Esophagus muscularis mucosa (tissue), 3 donors: ENCODE results near the gene CEP57L1.

ENCODE experiments used
- POLR2A ChIP-seq: fragments of 450-650 bp; IDR thresholded peaks from one replicate; pipeline ENCODE4 v1.6.1; 2017; ENCODE audit warnings: antibody characterized with exemption, moderate library complexity, mild to moderate bottlenecking, low read depth
- POLR2AphosphoS5 ChIP-seq, 2 donors: sonication (generic); formaldehyde crosslinking; IDR thresholded peaks; one replicate each; pipeline ENCODE4 v1.6.1; 2017; ENCODE audit warnings: antibody characterized with exemption in 2 of 2
- TF ChIP-seq, protein P1 (sequence below), 3 experiments: fragments of 200-600 bp in 2 of 3; fragments of 450-650 bp in 1 of 3; sonication (generic) in 2 of 3; IDR thresholded peaks; one replicate each; pipeline ENCODE4 v1.5.1; 2017 to 2019; ENCODE audit warnings: antibody characterized with exemption in 3 of 3, mild to moderate bottlenecking in 2 of 3, moderate library complexity in 1 of 3

DNA sequence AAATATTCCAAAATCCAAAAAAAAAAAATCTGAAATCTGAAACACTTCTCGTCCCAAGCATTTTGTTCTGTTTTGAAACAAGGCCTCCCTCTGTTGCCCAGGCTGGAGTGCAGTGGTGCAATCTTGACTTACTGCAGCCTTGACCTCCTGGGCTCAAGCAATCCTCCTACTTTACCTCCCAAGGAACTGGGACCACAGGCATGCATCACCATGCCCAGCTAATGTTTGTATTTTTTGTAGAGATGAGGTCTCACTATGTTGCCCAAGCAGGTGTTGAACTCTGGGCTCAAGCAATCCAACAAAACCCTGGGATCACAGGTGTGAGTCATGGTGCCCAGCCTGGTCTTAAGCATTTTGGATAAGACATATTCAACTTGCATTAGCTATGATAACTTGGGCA lies 14.3 kb upstream of the CEP57L1 start:
- TF ChIP-seq, protein P1, sequence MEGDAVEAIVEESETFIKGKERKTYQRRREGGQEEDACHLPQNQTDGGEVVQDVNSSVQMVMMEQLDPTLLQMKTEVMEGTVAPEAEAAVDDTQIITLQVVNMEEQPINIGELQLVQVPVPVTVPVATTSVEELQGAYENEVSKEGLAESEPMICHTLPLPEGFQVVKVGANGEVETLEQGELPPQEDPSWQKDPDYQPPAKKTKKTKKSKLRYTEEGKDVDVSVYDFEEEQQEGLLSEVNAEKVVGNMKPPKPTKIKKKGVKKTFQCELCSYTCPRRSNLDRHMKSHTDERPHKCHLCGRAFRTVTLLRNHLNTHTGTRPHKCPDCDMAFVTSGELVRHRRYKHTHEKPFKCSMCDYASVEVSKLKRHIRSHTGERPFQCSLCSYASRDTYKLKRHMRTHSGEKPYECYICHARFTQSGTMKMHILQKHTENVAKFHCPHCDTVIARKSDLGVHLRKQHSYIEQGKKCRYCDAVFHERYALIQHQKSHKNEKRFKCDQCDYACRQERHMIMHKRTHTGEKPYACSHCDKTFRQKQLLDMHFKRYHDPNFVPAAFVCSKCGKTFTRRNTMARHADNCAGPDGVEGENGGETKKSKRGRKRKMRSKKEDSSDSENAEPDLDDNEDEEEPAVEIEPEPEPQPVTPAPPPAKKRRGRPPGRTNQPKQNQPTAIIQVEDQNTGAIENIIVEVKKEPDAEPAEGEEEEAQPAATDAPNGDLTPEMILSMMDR (IDR thresholded peaks at IDR 0.05): no peak
- TF ChIP-seq POLR2AphosphoS5 (IDR thresholded peaks at IDR 0.05) (no peak), POLR2A (no peak)
